Measurements from ENCODE around the gene TFF3.

TFF3 gene

DNA sequence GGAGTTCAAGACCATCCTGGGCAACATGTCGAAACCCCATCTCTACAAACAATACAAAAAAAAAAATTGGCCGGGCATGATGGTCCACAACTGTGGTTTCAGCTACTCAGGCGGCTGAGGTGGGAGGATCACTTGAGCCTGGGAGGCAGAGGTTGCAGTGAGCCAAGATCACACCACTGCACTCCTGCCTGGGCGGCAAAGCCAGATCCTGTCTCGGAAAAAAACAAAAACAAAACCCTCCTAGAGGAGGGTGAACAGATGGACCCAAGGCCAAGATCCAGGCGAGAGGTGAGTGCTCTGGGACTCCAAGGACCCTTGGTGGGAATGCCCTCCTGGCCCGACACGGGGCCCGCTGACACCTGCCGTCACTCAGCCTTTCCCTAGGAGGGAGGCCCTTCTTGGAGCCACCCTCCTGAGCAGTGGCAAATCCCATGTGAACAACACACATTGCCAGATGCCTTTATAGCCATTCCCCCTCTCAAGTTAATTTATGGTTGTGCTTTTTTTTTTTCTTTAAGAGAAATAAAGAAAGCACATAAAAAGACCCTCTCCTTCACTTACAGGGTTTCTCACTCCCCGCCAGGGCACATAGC lies 35.2 kb upstream of the TFF3 start:
- H4K91ac ChIP-seq (ENCODE audit: low read length): no peak overlapping the region
- whole genome bisulfite sequencing: 73% methylated on average over 11 of the region's 11 CpGs
- peaks cover 12 to 13% of the 10 kb centered on the region in 2 experiments for H3K27me3 ChIP-seq (ENCODE audit: control insufficient read depth in 1 of 2, insufficient read depth in 1 of 2, low read length in 2 of 2)
- H3K4me3 ChIP-seq (ENCODE audit: insufficient read depth in 1 of 2, low read depth in 1 of 2, low read length in 2 of 2): no peak overlapping the region
- H3K4me2 ChIP-seq (ENCODE audit: low read length, poor library complexity, severe bottlenecking): no peak overlapping the region
- no peak overlapping the region for H2BK120ac ChIP-seq (ENCODE audit: low read depth, low read length)
- H3K4me1 ChIP-seq (ENCODE audit: control insufficient read depth, insufficient read depth, low read depth, low read length): peaks cover 4% of the 10 kb centered on the region
- H3K9ac ChIP-seq (ENCODE audit: low read length): no peak overlapping the region
- DNase-seq: no peak
- no peaks in the 10 kb centered on the region for H3K79me1 ChIP-seq (replicated peaks; ENCODE audit: low read length, poor library complexity, severe bottlenecking)
- H2AK5ac ChIP-seq (ENCODE audit: low read length, severe bottlenecking): no peak overlapping the region
- H2AFZ ChIP-seq (ENCODE audit: low read depth, low read length): no peak overlapping the region
- H2BK12ac ChIP-seq (ENCODE audit: low read length in 2 of 2): no peak overlapping the region
- H3K14ac ChIP-seq (ENCODE audit: low read length in 2 of 2): no peak overlapping the region
- no peak overlapping the region for H3K4ac ChIP-seq (ENCODE audit: low read depth in 1 of 2, low read length in 2 of 2)
- H4K8ac ChIP-seq (ENCODE audit: low read length): no peak overlapping the region
- H2BK15ac ChIP-seq (ENCODE audit: low read depth, poor library complexity, severe bottlenecking): no peak overlapping the region
- H3K23ac ChIP-seq (ENCODE audit: low read length in 2 of 2): no peak overlapping the region
- H3K18ac ChIP-seq (ENCODE audit: low read depth in 1 of 2, low read length in 2 of 2): no peak overlapping the region
- H3K36me3 ChIP-seq (ENCODE audit: control insufficient read depth in 1 of 2, insufficient read depth in 2 of 2, low read depth in 1 of 2, low read length in 2 of 2): no peaks in the 10 kb centered on the region
- H3K9me3 ChIP-seq (ENCODE audit: control insufficient read depth, low read length): peaks cover 6% of the 10 kb centered on the region
- no peak overlapping the region for H2BK5ac ChIP-seq (ENCODE audit: low read depth, low read length, poor library complexity, severe bottlenecking)
- H3K27ac ChIP-seq (ENCODE audit: low read length, poor library complexity, severe bottlenecking): no peak overlapping the region

DNA sequence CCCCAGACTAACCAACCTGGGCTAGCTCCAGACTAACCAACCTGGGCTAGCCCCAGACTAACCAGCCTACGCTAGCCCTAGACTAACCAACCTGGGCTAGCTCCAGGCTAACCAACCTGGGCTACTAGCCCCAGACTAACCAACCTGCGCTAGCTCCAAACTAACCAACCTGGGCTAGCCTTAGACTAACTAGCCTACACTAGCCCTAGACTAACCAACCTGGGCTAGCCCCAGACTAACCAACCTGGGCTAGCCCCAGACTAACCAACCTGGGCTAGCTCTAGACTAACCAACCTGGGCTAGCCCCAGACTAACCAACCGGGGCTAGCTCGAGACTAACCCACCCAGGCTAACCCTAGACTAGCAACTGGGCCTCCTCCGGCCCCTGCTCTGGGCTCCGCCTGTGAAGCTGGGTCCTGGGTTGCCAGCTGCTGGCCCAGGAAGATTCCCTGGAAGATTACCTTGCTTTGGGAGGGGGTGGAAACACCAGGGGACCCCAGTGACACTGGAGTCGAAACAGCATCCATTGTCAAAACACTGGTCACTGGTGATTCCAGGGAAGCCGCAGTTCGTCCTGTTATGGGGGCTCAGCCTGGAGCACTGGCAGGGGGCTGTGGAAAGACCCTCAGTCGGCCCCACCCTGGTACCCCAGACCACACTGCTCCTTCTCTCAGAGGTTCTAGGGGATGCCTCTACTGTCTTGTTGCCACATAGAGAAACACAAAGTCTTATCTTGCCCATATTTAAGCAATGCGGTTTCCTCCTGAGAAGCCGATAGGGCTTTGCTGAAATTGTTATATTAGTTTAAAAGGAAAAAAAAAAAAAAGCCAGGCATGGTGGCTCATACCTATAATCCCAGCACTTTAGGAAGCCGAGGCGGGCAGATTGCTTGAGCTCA lies 34.5 kb upstream of the TFF3 start:
- Histone ChIP-seq H2BK12ac (ENCODE audit: low read length in 2 of 2) (no peak overlapping the region), H2AFZ (ENCODE audit: low read depth, low read length) (no peak overlapping the region), H2BK15ac (ENCODE audit: low read depth, poor library complexity, severe bottlenecking) (no peak overlapping the region), H3K9me3 (ENCODE audit: control insufficient read depth, low read length) (peaks cover 5% of the 10 kb centered on the region), H3K27ac (ENCODE audit: low read length, poor library complexity, severe bottlenecking) (no peak overlapping the region), H2AK5ac (ENCODE audit: low read length, severe bottlenecking) (no peak overlapping the region), H2BK120ac (ENCODE audit: low read depth, low read length) (no peak overlapping the region), H3K23ac (ENCODE audit: low read length in 2 of 2) (no peak overlapping the region), H2BK5ac (ENCODE audit: low read depth, low read length, poor library complexity, severe bottlenecking) (no peak overlapping the region), H3K27me3 (ENCODE audit: control insufficient read depth in 1 of 2, insufficient read depth in 1 of 2, low read length in 2 of 2) (peaks cover 13 to 19% of the 10 kb centered on the region in 2 experiments), H4K8ac (ENCODE audit: low read length) (no peak overlapping the region), H3K36me3 (ENCODE audit: control insufficient read depth in 1 of 2, insufficient read depth in 2 of 2, low read depth in 1 of 2, low read length in 2 of 2) (no peaks in the 10 kb centered on the region), H3K14ac (ENCODE audit: low read length in 2 of 2) (no peak overlapping the region), H3K4me2 (ENCODE audit: low read length, poor library complexity, severe bottlenecking) (no peak overlapping the region), H3K4ac (ENCODE audit: low read depth in 1 of 2, low read length in 2 of 2) (no peak overlapping the region), H3K4me3 (ENCODE audit: insufficient read depth in 1 of 2, low read depth in 1 of 2, low read length in 2 of 2) (no peak overlapping the region), H3K79me1 (replicated peaks; ENCODE audit: low read length, poor library complexity, severe bottlenecking) (no peaks in the 10 kb centered on the region), H3K4me1 (ENCODE audit: control insufficient read depth, insufficient read depth, low read depth, low read length) (peaks cover 4% of the 10 kb centered on the region), H4K91ac (ENCODE audit: low read length) (no peak overlapping the region), H3K9ac (ENCODE audit: low read length) (no peak overlapping the region), H3K18ac (ENCODE audit: low read depth in 1 of 2, low read length in 2 of 2) (no peak overlapping the region)
- no peak for DNase-seq
- 78% methylated on average over 13 of the region's 14 CpGs for WGBS

DNA sequence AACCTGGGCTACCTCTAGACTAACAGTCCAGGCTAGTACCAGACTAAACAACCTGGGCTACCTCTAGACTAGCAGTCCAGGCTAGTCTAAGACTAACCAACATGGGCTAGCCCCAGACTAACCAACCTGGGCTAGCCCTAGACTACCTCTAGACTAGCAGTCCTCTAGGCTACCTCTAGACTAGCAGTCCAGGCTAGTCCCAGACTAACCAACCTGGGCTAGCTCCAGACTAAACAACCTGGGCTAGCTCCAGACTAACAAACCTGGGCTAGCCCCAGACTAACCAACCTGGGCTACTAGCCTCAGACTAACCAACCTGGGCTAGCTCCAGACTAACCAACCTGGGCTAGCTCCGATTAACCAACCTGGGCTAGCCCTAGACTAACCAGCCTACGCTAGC lies 33.6 kb upstream of the TFF3 start:
- no peak overlapping the region for H4K91ac ChIP-seq (ENCODE audit: low read length)
- no peak overlapping the region for H3K4ac ChIP-seq (ENCODE audit: low read depth in 1 of 2, low read length in 2 of 2)
- H3K23ac ChIP-seq (ENCODE audit: low read length in 2 of 2): no peak overlapping the region
- 66% methylated on average over 2 of the region's 2 CpGs for WGBS
- H3K36me3 ChIP-seq (ENCODE audit: control insufficient read depth in 1 of 2, insufficient read depth in 2 of 2, low read depth in 1 of 2, low read length in 2 of 2): no peaks in the 10 kb centered on the region
- H3K27me3 ChIP-seq (ENCODE audit: control insufficient read depth in 1 of 2, insufficient read depth in 1 of 2, low read length in 2 of 2): peaks cover 13 to 19% of the 10 kb centered on the region in 2 experiments
- no peak overlapping the region for H2BK5ac ChIP-seq (ENCODE audit: low read depth, low read length, poor library complexity, severe bottlenecking)
- no peaks in the 10 kb centered on the region for H3K9me3 ChIP-seq (ENCODE audit: control insufficient read depth, low read length)
- H3K18ac ChIP-seq (ENCODE audit: low read depth in 1 of 2, low read length in 2 of 2): no peak overlapping the region
- H3K9ac ChIP-seq (ENCODE audit: low read length): no peak overlapping the region
- DNase-seq: no peak
- H3K27ac ChIP-seq (ENCODE audit: low read length, poor library complexity, severe bottlenecking): no peak overlapping the region
- no peak overlapping the region for H3K4me3 ChIP-seq (ENCODE audit: insufficient read depth in 1 of 2, low read depth in 1 of 2, low read length in 2 of 2)
- no peak overlapping the region for H2BK120ac ChIP-seq (ENCODE audit: low read depth, low read length)
- H2BK15ac ChIP-seq (ENCODE audit: low read depth, poor library complexity, severe bottlenecking): no peak overlapping the region
- H4K8ac ChIP-seq (ENCODE audit: low read length): no peak overlapping the region
- H2BK12ac ChIP-seq (ENCODE audit: low read length in 2 of 2): no peak overlapping the region
- no peak overlapping the region for H3K14ac ChIP-seq (ENCODE audit: low read length in 2 of 2)
- peaks cover 4% of the 10 kb centered on the region for H3K4me1 ChIP-seq (ENCODE audit: control insufficient read depth, insufficient read depth, low read depth, low read length)
- H2AK5ac ChIP-seq (ENCODE audit: low read length, severe bottlenecking): no peak overlapping the region
- no peak overlapping the region for H2AFZ ChIP-seq (ENCODE audit: low read depth, low read length)
- H3K4me2 ChIP-seq (ENCODE audit: low read length, poor library complexity, severe bottlenecking): no peak overlapping the region
- no peaks in the 10 kb centered on the region for H3K79me1 ChIP-seq (replicated peaks; ENCODE audit: low read length, poor library complexity, severe bottlenecking)

GRCh38 chr21:42347601-42348327 lies 32.6 kb upstream of the TFF3 start:
- WGBS: 85% methylated on average over 30 of the region's 30 CpGs
- Histone ChIP-seq H2BK15ac (ENCODE audit: low read depth, poor library complexity, severe bottlenecking) (no peak overlapping the region), H3K18ac (ENCODE audit: low read depth in 1 of 2, low read length in 2 of 2) (no peak overlapping the region), H4K8ac (ENCODE audit: low read length) (no peak overlapping the region), H3K23ac (ENCODE audit: low read length in 2 of 2) (no peak overlapping the region), H3K4me3 (ENCODE audit: insufficient read depth in 1 of 2, low read depth in 1 of 2, low read length in 2 of 2) (no peak overlapping the region), H3K27me3 (ENCODE audit: control insufficient read depth in 1 of 2, insufficient read depth in 1 of 2, low read length in 2 of 2) (peaks cover 13 to 19% of the 10 kb centered on the region in 2 experiments), H4K91ac (ENCODE audit: low read length) (no peak overlapping the region), H2BK120ac (ENCODE audit: low read depth, low read length) (no peak overlapping the region), H3K4me1 (ENCODE audit: control insufficient read depth, insufficient read depth, low read depth, low read length) (peaks cover 4% of the 10 kb centered on the region), H2AK5ac (ENCODE audit: low read length, severe bottlenecking) (no peak overlapping the region), H3K4me2 (ENCODE audit: low read length, poor library complexity, severe bottlenecking) (no peak overlapping the region), H2BK5ac (ENCODE audit: low read depth, low read length, poor library complexity, severe bottlenecking) (no peak overlapping the region), H3K27ac (ENCODE audit: low read length, poor library complexity, severe bottlenecking) (no peak overlapping the region), H3K4ac (ENCODE audit: low read depth in 1 of 2, low read length in 2 of 2) (no peak overlapping the region), H3K9ac (ENCODE audit: low read length) (no peak overlapping the region), H3K36me3 (ENCODE audit: control insufficient read depth in 1 of 2, insufficient read depth in 2 of 2, low read depth in 1 of 2, low read length in 2 of 2) (no peaks in the 10 kb centered on the region), H2BK12ac (ENCODE audit: low read length in 2 of 2) (no peak overlapping the region), H3K9me3 (ENCODE audit: control insufficient read depth, low read length) (no peaks in the 10 kb centered on the region), H3K14ac (ENCODE audit: low read length in 2 of 2) (no peak overlapping the region), H3K79me1 (replicated peaks; ENCODE audit: low read length, poor library complexity, severe bottlenecking) (no peaks in the 10 kb centered on the region), H2AFZ (ENCODE audit: low read depth, low read length) (no peak overlapping the region)
- no peak for DNase-seq

Measured in mesenchymal stem cell (in vitro differentiated cells and primary cell).